ES-I3 (cell line): ENCODE data around the gene OR13C8.
"Not testable (repeated sequence)": the region's sequence is repeated elsewhere in the genome, so short reads cannot be mapped to it uniquely, and the experiment has no call there.

ENCODE experiments used
- H3K36me3 ChIP-seq: 2 replicates; pipeline ENCODE4 v1.6.1; 2013; ENCODE audit warnings: mild to moderate bottlenecking, low read length, control low read depth, moderate library complexity; ENCODE audit not compliant: insufficient read depth
- H3K4me1 ChIP-seq: 2 replicates; pipeline ENCODE4 v1.6.1; 2013; ENCODE audit warnings: mild to moderate bottlenecking, control low read depth, low read length; ENCODE audit not compliant: insufficient read depth
- H3K9ac ChIP-seq: 2 replicates; pipeline ENCODE4 v1.6.1; 2013; ENCODE audit warnings: low read depth, mild to moderate bottlenecking, low read length, moderate library complexity
- H3K9me3 ChIP-seq: 2 replicates; pipeline ENCODE4 v1.6.1; 2013; ENCODE audit warnings: mild to moderate bottlenecking, low read length, moderate library complexity; ENCODE audit not compliant: control insufficient read depth, insufficient read depth

OR13C8 gene

DNA sequence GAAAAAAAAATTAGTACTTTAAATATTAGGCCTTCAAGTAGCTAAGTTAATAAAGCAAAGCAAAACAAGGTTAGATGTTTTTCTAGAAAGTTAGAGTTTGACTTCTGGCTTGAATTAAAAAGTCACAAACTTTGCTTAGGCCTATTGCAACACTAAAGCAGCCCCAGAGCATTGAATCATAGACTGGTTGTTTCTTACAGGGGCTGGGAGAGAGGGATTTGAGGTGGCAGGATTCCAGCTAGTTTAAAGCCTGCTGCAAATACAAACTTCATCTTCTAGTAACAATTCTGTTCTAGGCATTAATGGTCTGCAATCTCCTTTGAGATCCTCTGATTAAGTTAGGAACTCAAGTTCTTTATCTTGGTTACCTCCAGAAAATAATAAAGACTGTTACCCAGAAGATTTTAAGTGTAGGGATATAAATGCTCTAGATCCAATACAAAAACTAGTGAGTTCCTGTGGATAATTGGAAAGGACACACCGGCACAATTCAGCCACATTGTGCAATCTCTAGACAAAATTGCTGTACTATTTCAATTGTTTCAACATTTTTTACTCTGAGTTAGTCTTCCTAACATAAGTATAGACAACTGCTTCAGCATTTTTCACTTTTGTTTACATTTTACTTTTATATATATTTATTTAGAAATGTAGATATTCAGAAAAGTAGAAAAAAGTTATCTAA, 17.7 kb downstream of the OR13C8 start:
- Histone ChIP-seq H3K9me3 (no peaks in the 10 kb centered on the region), H3K4me1 (no peaks in the 10 kb centered on the region), H3K9ac (no peak overlapping the region), H3K36me3 (no peaks in the 10 kb centered on the region)

DNA sequence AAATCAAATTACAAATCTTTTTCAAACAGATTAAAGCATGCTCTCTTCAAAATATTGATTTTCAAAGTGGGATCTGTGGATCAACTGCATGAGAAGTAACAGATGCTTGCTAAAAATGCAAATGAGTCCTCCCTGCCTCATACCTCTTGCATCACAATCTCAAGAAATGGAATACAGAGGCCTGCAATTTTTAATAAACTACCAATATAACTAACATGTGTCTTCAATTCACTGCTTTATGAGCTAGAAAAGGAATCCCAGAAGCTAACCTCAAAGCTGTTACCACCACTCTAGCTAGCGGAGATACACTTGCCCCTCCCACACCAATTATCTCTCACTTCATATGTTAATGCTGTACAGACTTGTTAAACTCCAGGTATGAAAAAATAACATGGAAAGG, 20.7 kb downstream of the OR13C8 start:
- Histone ChIP-seq H3K9ac (no peak overlapping the region), H3K9me3 (no peaks in the 10 kb centered on the region), H3K36me3 (no peaks in the 10 kb centered on the region), H3K4me1 (no peaks in the 10 kb centered on the region)

DNA sequence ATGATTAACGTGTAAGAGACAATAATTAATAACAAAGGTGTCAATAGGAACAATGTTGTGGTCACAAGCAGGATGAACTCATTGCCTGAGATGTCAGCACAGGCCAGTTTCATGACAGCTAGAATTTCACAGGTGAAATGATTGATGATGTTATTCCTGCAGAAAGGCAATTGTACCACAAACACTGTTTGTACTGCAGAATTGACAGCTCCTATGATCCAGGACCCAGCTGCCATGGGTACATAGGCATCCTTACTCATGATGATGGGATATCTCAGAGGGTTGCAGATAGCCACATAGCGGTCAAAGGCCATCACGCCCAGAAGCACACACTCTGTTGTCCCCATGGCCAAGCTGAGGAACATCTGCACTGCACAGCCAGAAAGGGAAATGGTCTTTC, 29.8 kb downstream of the OR13C8 start:
- H3K36me3 ChIP-seq, H3K9ac ChIP-seq, H3K9me3 ChIP-seq, H3K4me1 ChIP-seq: not testable (repeated sequence)

DNA sequence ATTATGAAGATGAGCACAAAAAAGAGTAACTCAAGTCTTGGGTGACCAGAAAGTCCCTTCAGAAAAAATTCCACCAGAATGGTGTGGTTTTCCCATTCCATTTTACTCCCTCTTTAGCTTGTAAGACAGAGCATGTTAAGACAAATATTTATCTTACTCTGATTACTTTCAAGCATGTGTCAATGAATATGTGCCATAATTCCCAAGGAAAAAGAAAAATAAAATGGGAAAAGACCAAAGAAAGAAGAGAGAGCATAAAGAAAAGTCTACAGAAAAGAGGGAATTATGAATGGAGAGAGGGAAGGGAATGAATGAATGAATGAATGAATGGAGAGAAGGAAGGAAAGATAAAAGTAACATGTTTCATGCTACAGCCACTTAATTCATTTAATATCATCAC, 30.3 kb downstream of the OR13C8 start, which contains the start of gene OR13C5:
Gene OR13C5, minus strand, starts transcription at position 101 of the 400 bp plus-strand sequence. Its CDS starts 0 bp downstream, at position 101.
- H3K9me3 ChIP-seq, H3K36me3 ChIP-seq, H3K4me1 ChIP-seq, H3K9ac ChIP-seq: not testable (repeated sequence)

DNA sequence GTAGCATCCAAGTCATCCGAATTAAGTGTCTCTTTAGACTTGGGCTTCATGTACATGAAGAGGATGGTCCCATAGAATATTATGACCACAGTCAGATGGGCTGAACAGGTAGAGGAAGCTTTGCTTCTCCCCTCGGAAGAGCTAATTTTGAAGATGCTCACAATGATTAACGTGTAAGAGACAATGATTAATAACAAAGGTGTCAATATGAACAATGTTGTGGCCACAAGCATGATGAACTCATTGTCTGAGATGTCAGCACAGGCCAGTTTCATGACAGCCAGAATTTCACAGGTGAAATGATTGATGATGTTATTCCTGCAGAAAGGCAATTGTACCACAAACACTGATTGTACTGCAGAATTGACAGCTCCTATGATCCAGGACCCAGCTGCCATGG, 35.8 kb downstream of the OR13C8 start:
- Histone ChIP-seq H3K4me1 (no peaks in the 10 kb centered on the region), H3K36me3 (no peaks in the 10 kb centered on the region), H3K9ac (no peak overlapping the region), H3K9me3 (no peaks in the 10 kb centered on the region)

DNA sequence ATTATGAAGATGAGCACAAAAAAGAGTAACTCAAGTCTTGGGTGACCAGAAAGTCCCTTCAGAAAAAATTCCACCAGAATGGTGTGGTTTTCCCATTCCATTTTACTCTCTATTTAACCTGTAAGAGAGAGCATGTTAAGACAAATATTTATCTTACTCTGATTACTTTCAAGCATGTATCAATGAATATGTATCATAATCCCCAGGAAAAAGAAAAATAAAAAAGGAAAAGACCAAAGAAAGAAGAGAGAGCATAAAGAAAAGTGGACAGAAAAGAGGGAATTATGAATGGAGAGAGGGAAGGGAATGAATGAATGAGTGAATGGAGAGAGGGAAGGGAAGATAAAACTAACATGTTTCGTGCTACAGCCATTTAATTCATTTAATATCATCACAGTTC, 36.6 kb downstream of the OR13C8 start, which contains the start of gene OR13C2:
Gene OR13C2, minus strand, starts transcription at position 101 of the 400 bp plus-strand sequence. Its CDS starts 0 bp downstream, at position 101.
- not testable (repeated sequence) for H3K9ac ChIP-seq, H3K9me3 ChIP-seq, H3K36me3 ChIP-seq, H3K4me1 ChIP-seq

DNA sequence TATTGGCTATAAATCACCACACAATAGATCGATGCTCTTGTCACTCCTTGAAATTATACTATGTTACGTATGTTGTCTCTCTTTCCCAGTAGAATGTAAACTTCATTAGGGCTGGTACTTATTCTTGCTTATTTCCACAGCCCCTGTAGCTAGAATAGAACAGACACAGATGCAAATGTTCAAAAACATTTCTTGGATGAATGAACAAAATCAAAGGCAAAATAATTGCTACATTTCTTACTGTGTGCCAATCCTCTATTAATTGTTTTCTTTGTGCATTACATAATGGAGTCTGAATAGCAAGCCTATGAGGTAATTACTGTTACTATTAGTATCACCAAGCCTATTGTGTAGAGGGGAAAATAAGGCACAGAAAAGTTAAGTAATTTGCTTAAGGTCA, 37.2 kb downstream of the OR13C8 start:
- no peaks in the 10 kb centered on the region for H3K36me3 ChIP-seq

DNA sequence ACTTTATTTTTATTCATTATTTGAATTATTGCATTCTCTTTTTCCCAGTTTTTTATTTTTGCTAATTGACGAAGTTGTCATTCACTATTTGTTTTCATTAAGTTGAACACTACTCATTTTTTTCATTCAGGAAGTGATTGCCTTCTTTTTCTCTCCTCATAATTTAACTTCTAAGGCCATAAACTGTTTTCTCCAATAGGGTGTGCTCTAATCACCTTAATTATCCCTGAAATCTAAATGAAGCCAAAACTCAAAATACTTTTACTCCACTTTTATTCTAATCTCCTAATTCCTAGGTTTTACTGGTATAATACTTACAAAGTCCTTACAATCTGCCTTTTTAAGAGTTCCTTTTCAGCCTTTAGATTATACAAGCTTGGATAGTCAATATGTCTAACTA, 39.4 kb downstream of the OR13C8 start:
- H3K4me1 ChIP-seq, result no peaks in the 10 kb centered on the region
- H3K9ac ChIP-seq, result no peak overlapping the region
- H3K9me3 ChIP-seq, result no peaks in the 10 kb centered on the region
- no peaks in the 10 kb centered on the region for H3K36me3 ChIP-seq

More for the DNA sequence above, 37.2 kb downstream of the OR13C8 start:
- H3K4me1 ChIP-seq, result no peaks in the 10 kb centered on the region
- no peaks in the 10 kb centered on the region for H3K9me3 ChIP-seq
- H3K9ac ChIP-seq, result no peak overlapping the region

DNA sequence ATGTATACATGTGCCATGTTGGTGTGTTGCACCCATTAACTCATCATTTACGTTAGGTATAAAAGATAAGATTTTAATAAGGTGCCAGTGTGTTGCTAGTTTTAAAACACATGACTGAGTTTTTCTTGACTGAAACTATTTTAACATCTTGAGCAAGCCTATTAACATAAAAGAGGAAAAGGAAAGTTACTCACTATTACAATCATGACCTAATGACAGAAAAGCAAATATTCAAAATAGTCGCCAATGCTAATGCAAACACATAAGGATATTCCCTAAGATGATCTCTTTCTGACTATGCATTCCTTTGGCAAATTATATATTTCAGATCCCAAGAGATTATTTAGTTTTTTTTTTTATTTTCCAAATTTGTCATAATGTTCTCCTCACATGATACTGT, 42.2 kb downstream of the OR13C8 start:
- no peaks in the 10 kb centered on the region for H3K36me3 ChIP-seq
- no peaks in the 10 kb centered on the region for H3K9me3 ChIP-seq
- H3K9ac ChIP-seq, result no peak overlapping the region
- no peaks in the 10 kb centered on the region for H3K4me1 ChIP-seq

DNA sequence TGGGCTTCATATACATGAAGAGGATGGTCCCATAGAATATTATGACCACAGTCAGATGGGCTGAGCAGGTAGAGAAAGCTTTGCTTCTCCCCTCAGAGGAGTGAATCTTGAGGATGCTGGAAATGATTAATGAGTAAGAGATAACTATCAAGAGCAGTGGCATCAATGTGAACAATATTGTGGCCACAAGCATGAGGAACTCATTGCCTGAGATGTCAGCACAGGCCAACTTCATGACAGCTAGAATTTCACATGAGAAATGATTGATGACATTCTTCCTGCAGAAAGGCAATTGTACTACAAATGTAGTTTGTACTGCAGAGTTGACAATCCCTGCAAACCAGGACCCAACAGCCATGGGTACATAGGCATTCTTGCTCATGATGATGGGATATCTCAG, 48.5 kb downstream of the OR13C8 start:
- H3K36me3 ChIP-seq, result no peaks in the 10 kb centered on the region
- no peaks in the 10 kb centered on the region for H3K4me1 ChIP-seq
- no peaks in the 10 kb centered on the region for H3K9me3 ChIP-seq
- H3K9ac ChIP-seq, result no peak overlapping the region

DNA sequence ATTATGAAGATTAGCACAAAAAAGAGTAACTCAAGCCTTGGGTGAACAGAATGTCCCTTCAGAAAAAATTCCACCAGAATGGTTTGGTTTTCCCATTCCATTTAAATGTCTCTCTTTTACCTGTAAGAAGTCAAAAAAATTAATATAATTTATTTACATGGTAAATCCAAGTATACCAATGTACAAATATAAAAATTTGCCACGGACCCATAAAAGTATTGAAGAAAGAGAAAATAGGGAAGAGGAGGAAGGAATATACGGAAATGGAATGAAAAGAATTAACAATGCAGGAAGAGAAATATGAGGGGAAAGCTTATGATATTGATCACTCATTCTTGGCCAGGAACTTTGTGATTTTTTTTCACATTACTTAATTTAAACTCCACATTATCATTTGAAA, 49.1 kb downstream of the OR13C8 start, which contains the start of gene OR13C9:
Gene OR13C9, minus strand, starts transcription at position 101 of the 400 bp plus-strand sequence. Its CDS starts 0 bp downstream, at position 101.
- H3K4me1 ChIP-seq, result no peaks in the 10 kb centered on the region
- H3K36me3 ChIP-seq, result no peaks in the 10 kb centered on the region
- H3K9ac ChIP-seq, result no peak within 1 kb of the TSS
- no peaks in the 10 kb centered on the region for H3K9me3 ChIP-seq
